H9 (cell line): Measurements from ENCODE around the gene ANO3. TPM values are rescaled to one million over a fixed set of nuclear protein-coding genes. Genes with fewer than 3 reads are reported as not detected.

Experiments used
- DNase-seq: peaks from one replicate; pipeline ENCODE4 v3.0.0-alpha.2; 2017
- H2AFZ ChIP-seq: one replicate; pipeline ENCODE4 v1.6.1; 2013; ENCODE audit warnings: mild to moderate bottlenecking, low read length, control low read depth, moderate library complexity
- H2AK5ac ChIP-seq: 2 replicates; pipeline ENCODE4 v1.6.1; 2013; ENCODE audit warnings: low read length, control low read depth, mixed read lengths; ENCODE audit not compliant: insufficient read length
- H2BK120ac ChIP-seq: one replicate; pipeline ENCODE4 v1.6.1; 2013; ENCODE audit warnings: low read depth, mild to moderate bottlenecking, low read length, control low read depth, inconsistent platforms; ENCODE audit not compliant: poor library complexity, severe bottlenecking
- H2BK12ac ChIP-seq: 2 replicates; pipeline ENCODE4 v1.6.1; 2013; ENCODE audit warnings: low read length, control low read depth, mixed read lengths, low read depth; ENCODE audit not compliant: insufficient read length
- H2BK15ac ChIP-seq: 2 replicates; pipeline ENCODE4 v1.6.1; 2013; ENCODE audit warnings: low read depth, low read length, control low read depth
- H2BK20ac ChIP-seq: one replicate; pipeline ENCODE4 v1.6.1; 2013; ENCODE audit warnings: low read depth, mild to moderate bottlenecking, low read length, control low read depth, inconsistent platforms; ENCODE audit not compliant: poor library complexity, severe bottlenecking
- H2BK5ac ChIP-seq: 2 replicates; pipeline ENCODE4 v1.6.1; 2013; ENCODE audit warnings: low read length, control low read depth, mixed read lengths; ENCODE audit not compliant: insufficient read length
- H3K14ac ChIP-seq: 2 replicates; pipeline ENCODE4 v1.6.1; 2013; ENCODE audit warnings: low read length, control low read depth; ENCODE audit not compliant: insufficient read depth
- H3K18ac ChIP-seq: 2 replicates; pipeline ENCODE4 v1.6.1; 2013; ENCODE audit warnings: low read depth, mild to moderate bottlenecking, mixed read lengths, low read length, control low read depth; ENCODE audit not compliant: insufficient read length
- H3K23ac ChIP-seq: 2 replicates; pipeline ENCODE4 v1.6.1; 2013; ENCODE audit warnings: low read length, control low read depth, mixed read lengths, low read depth; ENCODE audit not compliant: insufficient read length
- H3K23me2 ChIP-seq: 2 replicates; pipeline ENCODE4 v1.6.1; 2013; ENCODE audit warnings: low read depth, mild to moderate bottlenecking, mixed read lengths, low read length, control low read depth; ENCODE audit not compliant: insufficient read length, poor library complexity, severe bottlenecking
- H3K27ac ChIP-seq: 2 replicates; pipeline ENCODE4 v1.5.1; 2013; ENCODE audit warnings: low read length, control low read depth, mixed read lengths, low read depth; ENCODE audit not compliant: insufficient read length
- H3K27me3 ChIP-seq: 2 replicates; pipeline ENCODE4 v1.6.1; 2013; ENCODE audit warnings: low read length, control low read depth, inconsistent platforms; ENCODE audit not compliant: insufficient read depth
- H3K4ac ChIP-seq: 2 replicates; pipeline ENCODE4 v1.6.1; 2013; ENCODE audit warnings: low read depth, mild to moderate bottlenecking, control low read depth, inconsistent platforms, low read length, moderate library complexity
- H3K4me1 ChIP-seq: 2 replicates; pipeline ENCODE4 v1.6.1; 2013; ENCODE audit warnings: low read length, control low read depth, inconsistent platforms; ENCODE audit not compliant: insufficient read depth
- H3K4me2 ChIP-seq: 2 replicates; pipeline ENCODE4 v1.6.1; 2013; ENCODE audit warnings: low read length, control low read depth, mixed read lengths; ENCODE audit not compliant: insufficient read length, insufficient read depth
- H3K56ac ChIP-seq: 2 replicates; pipeline ENCODE4 v1.6.1; 2013; ENCODE audit warnings: low read depth, mild to moderate bottlenecking, mixed read lengths, low read length, control low read depth; ENCODE audit not compliant: insufficient read length
- H3K79me1 ChIP-seq: 2 replicates; pipeline ENCODE4 v1.6.1; 2013; ENCODE audit warnings: low read depth, mild to moderate bottlenecking, moderate library complexity, low read length, control low read depth, inconsistent platforms; ENCODE audit not compliant: insufficient read depth, poor library complexity, severe bottlenecking
- H3K79me2 ChIP-seq: 2 replicates; pipeline ENCODE4 v1.6.1; 2013; ENCODE audit warnings: low read length, control low read depth, inconsistent platforms; ENCODE audit not compliant: insufficient read depth
- H3K9ac ChIP-seq: 2 replicates; pipeline ENCODE4 v1.6.1; 2013; ENCODE audit warnings: low read length, control low read depth, mixed read lengths; ENCODE audit not compliant: insufficient read length; ENCODE audit errors: extremely low read depth
- H3K9me3 ChIP-seq: one replicate; pipeline ENCODE4 v1.6.1; 2013; ENCODE audit warnings: low read depth, low read length, inconsistent platforms; ENCODE audit not compliant: control insufficient read depth
- H3T11ph ChIP-seq: one replicate; pipeline ENCODE4 v1.6.1; 2013; ENCODE audit warnings: mild to moderate bottlenecking, low read length, control low read depth, inconsistent platforms
- H4K20me1 ChIP-seq: one replicate; pipeline ENCODE4 v1.6.1; 2013; ENCODE audit not compliant: control insufficient read depth, insufficient read length, insufficient read depth
- H4K5ac ChIP-seq: 2 replicates; pipeline ENCODE4 v1.6.1; 2013; ENCODE audit warnings: low read depth, mild to moderate bottlenecking, mixed read lengths, low read length, control low read depth; ENCODE audit not compliant: insufficient read length
- H4K8ac ChIP-seq: replicated peaks from 2 replicates; pipeline ENCODE4 v1.6.1; 2013; ENCODE audit warnings: low read length, control low read depth, mixed read lengths, low read depth; ENCODE audit not compliant: insufficient read length
- H4K91ac ChIP-seq: 2 replicates; pipeline ENCODE4 v1.6.1; 2013; ENCODE audit warnings: low read depth, mild to moderate bottlenecking, moderate library complexity, mixed read lengths, low read length, control low read depth; ENCODE audit not compliant: insufficient read length
- H3K27ac Mint-ChIP-seq, 3 experiments: 2 replicates in 2 of 3; 3 replicates in 1 of 3; pipeline ENCODE4 v1.8.0; 2020 to 2021; ENCODE audit warnings: mixed read lengths in 3 of 3, mild to moderate bottlenecking in 1 of 3, moderate library complexity in 1 of 3
- H3K27me3 Mint-ChIP-seq: 2 replicates; pipeline ENCODE4 v1.8.0; 2021; ENCODE audit warnings: low read depth, mild to moderate bottlenecking, moderate library complexity, mixed read lengths
- H3K36me3 Mint-ChIP-seq, 3 experiments: 2 replicates in 2 of 3; 3 replicates in 1 of 3; pipeline ENCODE4 v1.8.0; 2020 to 2021; ENCODE audit warnings: low read depth in 3 of 3, mixed read lengths in 3 of 3; ENCODE audit not compliant: insufficient read depth in 1 of 3
- H3K4me1 Mint-ChIP-seq, 2 experiments: 2 replicates each; pipeline ENCODE4 v1.8.0; 2020; ENCODE audit warnings: mixed read lengths in 2 of 2
- H3K4me3 Mint-ChIP-seq, 2 experiments: 2 replicates in 1 of 2; 3 replicates in 1 of 2; pipeline ENCODE4 v1.8.0; 2020 to 2021; ENCODE audit warnings: mild to moderate bottlenecking in 2 of 2, mixed read lengths in 2 of 2, moderate library complexity in 1 of 2
- H3K9me3 Mint-ChIP-seq, 2 experiments: 2 replicates in 1 of 2; 3 replicates in 1 of 2; pipeline ENCODE4 v1.8.0; 2020; ENCODE audit warnings: mild to moderate bottlenecking in 2 of 2, mixed read lengths in 2 of 2, moderate library complexity in 1 of 2
- WGBS: extraction: QIAGEN DNeasy Blood & Tissue Kit; methylation state at CpG from one replicate; pipeline ENCODE4 v1.1.7; 2013; ENCODE audit warnings: missing lambda C conversion rate, low lambda C conversion rate, mixed read lengths; ENCODE audit not compliant: insufficient read length; ENCODE audit errors: extremely low coverage; 5-methylcytosine and 5-hydroxymethylcytosine counted together
- total RNA-seq: library from RNA; stranded (reverse); gene quantifications from 2 replicates; pipeline ENCODE4 v1.2.1, GENCODE V29; 2021
- TF ChIP-seq, protein P1 (sequence below): fragments of 200-600 bp; sonication (generic); conservative IDR thresholded peaks from 3 replicates; pipeline ENCODE4 v1.8.0; 2021; ENCODE audit warnings: antibody characterized with exemption, mild to moderate bottlenecking

The ANO3 gene
- total RNA-seq, 1 experiment from 2014 or later = not detected

DNA sequence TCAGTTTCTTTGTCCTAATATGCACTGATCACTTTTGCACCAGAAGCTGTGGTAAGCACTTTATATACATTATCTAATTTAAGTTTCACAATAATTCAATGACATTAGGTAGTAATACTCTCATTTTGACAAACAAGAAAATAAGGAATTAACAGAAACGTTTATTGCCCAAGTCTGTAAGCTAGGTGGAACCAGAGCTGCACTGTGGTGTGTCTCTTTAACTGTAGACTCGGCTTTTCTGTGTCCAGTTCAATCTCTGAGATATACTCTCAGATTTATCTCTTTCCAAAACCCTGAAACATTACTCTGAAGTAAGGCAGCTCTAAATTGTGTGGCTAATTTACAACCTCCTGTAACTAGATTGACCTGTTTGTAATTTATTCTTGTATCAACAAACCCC lies 139.1 kb downstream of the ANO3 start:
- no peak overlapping the region for H3K4ac ChIP-seq
- H3K23me2 ChIP-seq = no peaks in the 10 kb centered on the region
- no peak overlapping the region for H4K8ac ChIP-seq
- no peaks in the 10 kb centered on the region for H3K27me3 ChIP-seq
- H3K27me3 Mint-ChIP-seq = no peaks in the 10 kb centered on the region
- DNase-seq = no peak
- H4K5ac ChIP-seq = no peak overlapping the region
- no peak overlapping the region for H4K91ac ChIP-seq
- no peak overlapping the region for H3T11ph ChIP-seq
- WGBS = no CpG with 5 or more reads among the region's 2 CpGs
- no peak overlapping the region for H2AK5ac ChIP-seq
- no peaks in the 10 kb centered on the region for H3K36me3 Mint-ChIP-seq
- H4K20me1 ChIP-seq = no peaks in the 10 kb centered on the region
- H3K23ac ChIP-seq = no peak overlapping the region
- no peak overlapping the region for H3K4me2 ChIP-seq
- no peaks in the 10 kb centered on the region for H3K9me3 Mint-ChIP-seq
- H3K27ac Mint-ChIP-seq = no peak overlapping the region
- TF ChIP-seq, protein P1, sequence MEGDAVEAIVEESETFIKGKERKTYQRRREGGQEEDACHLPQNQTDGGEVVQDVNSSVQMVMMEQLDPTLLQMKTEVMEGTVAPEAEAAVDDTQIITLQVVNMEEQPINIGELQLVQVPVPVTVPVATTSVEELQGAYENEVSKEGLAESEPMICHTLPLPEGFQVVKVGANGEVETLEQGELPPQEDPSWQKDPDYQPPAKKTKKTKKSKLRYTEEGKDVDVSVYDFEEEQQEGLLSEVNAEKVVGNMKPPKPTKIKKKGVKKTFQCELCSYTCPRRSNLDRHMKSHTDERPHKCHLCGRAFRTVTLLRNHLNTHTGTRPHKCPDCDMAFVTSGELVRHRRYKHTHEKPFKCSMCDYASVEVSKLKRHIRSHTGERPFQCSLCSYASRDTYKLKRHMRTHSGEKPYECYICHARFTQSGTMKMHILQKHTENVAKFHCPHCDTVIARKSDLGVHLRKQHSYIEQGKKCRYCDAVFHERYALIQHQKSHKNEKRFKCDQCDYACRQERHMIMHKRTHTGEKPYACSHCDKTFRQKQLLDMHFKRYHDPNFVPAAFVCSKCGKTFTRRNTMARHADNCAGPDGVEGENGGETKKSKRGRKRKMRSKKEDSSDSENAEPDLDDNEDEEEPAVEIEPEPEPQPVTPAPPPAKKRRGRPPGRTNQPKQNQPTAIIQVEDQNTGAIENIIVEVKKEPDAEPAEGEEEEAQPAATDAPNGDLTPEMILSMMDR = no peak
- H3K56ac ChIP-seq = no peak overlapping the region
- H2AFZ ChIP-seq = no peak overlapping the region
- no peak overlapping the region for H3K27ac ChIP-seq
- H3K18ac ChIP-seq = no peak overlapping the region
- no peaks in the 10 kb centered on the region for H3K4me1 Mint-ChIP-seq
- H3K79me1 ChIP-seq = no peaks in the 10 kb centered on the region
- no peak overlapping the region for H2BK15ac ChIP-seq
- H3K79me2 ChIP-seq = no peaks in the 10 kb centered on the region; the same call in 1 of the 2 replicates
- no peak overlapping the region for H2BK5ac ChIP-seq
- no peak overlapping the region for H2BK20ac ChIP-seq
- H3K4me3 Mint-ChIP-seq = no peak overlapping the region
- H3K9me3 ChIP-seq = no peaks in the 10 kb centered on the region
- H3K4me1 ChIP-seq = no peaks in the 10 kb centered on the region
- H2BK12ac ChIP-seq = no peak overlapping the region
- H2BK120ac ChIP-seq = no peak overlapping the region
- H3K9ac ChIP-seq = no peak overlapping the region
- H3K14ac ChIP-seq = no peak overlapping the region
